Measurements from ENCODE around the gene TRIM47.

DNA sequence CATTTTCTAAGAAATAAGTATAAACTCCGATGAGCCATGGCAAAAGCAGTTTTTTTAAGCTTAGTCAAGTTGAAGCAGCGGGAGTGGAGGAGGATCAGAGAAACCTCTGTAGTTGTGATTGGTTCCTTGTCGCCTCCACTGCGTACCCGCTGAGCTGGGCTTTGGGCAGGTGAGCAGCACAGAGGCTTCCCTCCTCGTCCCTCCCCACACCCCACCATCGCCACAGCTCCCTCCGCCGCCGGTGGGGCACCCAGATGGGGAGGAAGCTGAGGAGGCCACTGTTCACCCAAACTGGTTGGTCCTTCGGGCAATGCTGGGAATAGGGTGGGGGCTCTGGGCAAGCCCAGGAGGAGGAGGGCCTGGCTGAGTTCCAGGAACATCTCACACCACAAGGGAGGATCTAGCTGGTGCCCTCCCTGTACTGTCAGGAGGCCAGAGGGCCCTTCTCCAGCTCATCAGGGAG lies 31.5 kb upstream of the TRIM47 start:
- TF ChIP-seq, protein P1, sequence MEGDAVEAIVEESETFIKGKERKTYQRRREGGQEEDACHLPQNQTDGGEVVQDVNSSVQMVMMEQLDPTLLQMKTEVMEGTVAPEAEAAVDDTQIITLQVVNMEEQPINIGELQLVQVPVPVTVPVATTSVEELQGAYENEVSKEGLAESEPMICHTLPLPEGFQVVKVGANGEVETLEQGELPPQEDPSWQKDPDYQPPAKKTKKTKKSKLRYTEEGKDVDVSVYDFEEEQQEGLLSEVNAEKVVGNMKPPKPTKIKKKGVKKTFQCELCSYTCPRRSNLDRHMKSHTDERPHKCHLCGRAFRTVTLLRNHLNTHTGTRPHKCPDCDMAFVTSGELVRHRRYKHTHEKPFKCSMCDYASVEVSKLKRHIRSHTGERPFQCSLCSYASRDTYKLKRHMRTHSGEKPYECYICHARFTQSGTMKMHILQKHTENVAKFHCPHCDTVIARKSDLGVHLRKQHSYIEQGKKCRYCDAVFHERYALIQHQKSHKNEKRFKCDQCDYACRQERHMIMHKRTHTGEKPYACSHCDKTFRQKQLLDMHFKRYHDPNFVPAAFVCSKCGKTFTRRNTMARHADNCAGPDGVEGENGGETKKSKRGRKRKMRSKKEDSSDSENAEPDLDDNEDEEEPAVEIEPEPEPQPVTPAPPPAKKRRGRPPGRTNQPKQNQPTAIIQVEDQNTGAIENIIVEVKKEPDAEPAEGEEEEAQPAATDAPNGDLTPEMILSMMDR (conservative IDR thresholded peaks at IDR 0.05; ENCODE audit: low read depth in 2 of 2), result no peak
- TF ChIP-seq EZH2 (IDR thresholded peaks at IDR 0.05; ENCODE audit: low read depth, unreplicated experiment), result no peak
- no peak for TF ChIP-seq EZH2phosphoT487 (IDR thresholded peaks at IDR 0.05; ENCODE audit: unreplicated experiment)
- no peak for TF ChIP-seq POLR2AphosphoS5 (IDR thresholded peaks at IDR 0.05; ENCODE audit: low read depth)
- TF ChIP-seq STAT1 (IDR thresholded peaks at IDR 0.05; ENCODE audit: unreplicated experiment), result no peak
- TF ChIP-seq ZNF114 (CRISPR knock-in tag; IDR thresholded peaks at IDR 0.05), result no peak
- TF ChIP-seq, protein P2, sequence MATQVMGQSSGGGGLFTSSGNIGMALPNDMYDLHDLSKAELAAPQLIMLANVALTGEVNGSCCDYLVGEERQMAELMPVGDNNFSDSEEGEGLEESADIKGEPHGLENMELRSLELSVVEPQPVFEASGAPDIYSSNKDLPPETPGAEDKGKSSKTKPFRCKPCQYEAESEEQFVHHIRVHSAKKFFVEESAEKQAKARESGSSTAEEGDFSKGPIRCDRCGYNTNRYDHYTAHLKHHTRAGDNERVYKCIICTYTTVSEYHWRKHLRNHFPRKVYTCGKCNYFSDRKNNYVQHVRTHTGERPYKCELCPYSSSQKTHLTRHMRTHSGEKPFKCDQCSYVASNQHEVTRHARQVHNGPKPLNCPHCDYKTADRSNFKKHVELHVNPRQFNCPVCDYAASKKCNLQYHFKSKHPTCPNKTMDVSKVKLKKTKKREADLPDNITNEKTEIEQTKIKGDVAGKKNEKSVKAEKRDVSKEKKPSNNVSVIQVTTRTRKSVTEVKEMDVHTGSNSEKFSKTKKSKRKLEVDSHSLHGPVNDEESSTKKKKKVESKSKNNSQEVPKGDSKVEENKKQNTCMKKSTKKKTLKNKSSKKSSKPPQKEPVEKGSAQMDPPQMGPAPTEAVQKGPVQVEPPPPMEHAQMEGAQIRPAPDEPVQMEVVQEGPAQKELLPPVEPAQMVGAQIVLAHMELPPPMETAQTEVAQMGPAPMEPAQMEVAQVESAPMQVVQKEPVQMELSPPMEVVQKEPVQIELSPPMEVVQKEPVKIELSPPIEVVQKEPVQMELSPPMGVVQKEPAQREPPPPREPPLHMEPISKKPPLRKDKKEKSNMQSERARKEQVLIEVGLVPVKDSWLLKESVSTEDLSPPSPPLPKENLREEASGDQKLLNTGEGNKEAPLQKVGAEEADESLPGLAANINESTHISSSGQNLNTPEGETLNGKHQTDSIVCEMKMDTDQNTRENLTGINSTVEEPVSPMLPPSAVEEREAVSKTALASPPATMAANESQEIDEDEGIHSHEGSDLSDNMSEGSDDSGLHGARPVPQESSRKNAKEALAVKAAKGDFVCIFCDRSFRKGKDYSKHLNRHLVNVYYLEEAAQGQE (IDR thresholded peaks at IDR 0.05; ENCODE audit: unreplicated experiment), result no peak

All from GM23338 (cell line).